Activated CD4-positive, alpha-beta T cell treated with anti-CD3 and anti-CD28 coated beads for 1 hour (primary cell): ENCODE results near the gene RPLP2.

Source experiments
- DNase-seq: peaks from one replicate; pipeline ENCODE4 v3.0.0-alpha.2; 2020

RPLP2 gene

DNA sequence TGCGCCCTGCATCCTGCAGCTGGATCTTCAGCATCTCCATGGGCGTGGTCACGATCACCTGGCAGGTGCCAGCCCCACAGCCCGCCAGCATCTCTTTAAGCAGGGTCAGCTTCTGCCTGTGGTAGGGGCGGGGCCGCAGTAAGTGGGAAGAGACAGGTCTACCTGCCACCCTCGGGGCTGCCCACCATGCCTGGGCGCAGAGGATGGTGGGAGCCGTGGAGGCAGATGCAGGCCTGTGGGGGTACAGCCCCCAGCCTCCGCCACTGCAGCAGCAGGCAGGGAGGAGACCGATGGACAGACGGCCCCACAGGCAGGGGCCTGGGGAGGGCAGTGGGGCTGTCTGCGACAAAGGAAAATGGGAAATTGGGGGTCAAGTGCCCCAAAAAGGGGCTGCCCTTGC is 16.9 kb upstream of the RPLP2 start:
- DNase-seq, result no peak

DNA sequence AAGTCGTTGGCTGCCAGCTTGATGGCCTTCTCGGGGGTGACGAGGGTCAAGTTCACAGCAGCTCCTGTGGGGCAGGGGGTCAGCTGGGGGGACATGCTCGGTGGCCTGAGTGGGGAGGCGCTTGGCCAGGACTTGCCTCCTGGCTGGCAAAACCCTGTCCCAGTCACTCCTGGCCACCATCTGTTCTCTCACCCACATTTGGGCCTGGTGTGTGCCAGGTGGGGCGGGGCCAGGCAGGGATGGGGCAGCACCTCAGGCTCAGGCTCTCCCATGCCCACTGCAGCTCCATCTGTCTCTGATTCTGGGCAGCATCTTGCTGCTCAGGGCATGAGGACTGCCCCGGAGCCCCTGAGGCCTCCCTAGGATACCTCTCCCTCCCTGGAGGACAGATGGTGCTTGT is 16.2 kb upstream of the RPLP2 start:
- no peak for DNase-seq

DNA sequence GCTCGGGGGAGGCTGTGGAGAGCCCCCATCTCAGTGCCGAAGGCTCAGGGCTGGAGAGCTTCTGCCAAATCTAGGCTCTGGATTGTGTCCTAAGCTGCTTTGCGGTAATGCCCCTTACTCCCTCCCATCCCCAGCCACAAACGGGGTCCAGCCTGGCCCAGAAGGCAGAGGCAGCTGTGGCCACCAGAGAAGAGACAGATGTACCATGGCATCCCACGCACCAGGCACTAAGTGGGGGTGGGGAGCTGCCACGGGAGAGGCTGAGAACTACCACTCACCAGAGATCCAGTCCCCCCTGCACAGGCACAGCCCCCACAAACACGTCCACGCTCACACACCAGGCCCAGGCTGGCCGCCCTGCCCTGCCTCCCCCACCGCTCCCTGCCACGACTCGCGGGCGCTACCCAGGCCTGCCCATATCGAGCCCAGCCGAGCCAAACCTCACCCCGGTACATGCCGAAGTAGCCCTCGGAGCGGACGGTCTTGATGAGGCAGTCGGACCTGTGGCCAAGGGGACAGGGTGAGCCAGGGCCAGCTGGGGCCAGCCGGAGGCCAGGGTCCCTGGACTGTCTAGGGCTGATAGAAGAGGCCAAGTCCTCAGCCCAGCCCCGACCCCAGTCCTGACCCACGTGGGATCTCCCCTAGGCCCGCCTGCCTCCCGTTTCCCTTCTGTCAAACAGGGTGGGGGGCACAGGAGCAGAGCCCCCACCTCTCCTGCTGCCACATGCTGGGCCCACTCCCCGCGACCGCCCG is 15.6 kb upstream of the RPLP2 start:
- DNase-seq, result no peak

DNA sequence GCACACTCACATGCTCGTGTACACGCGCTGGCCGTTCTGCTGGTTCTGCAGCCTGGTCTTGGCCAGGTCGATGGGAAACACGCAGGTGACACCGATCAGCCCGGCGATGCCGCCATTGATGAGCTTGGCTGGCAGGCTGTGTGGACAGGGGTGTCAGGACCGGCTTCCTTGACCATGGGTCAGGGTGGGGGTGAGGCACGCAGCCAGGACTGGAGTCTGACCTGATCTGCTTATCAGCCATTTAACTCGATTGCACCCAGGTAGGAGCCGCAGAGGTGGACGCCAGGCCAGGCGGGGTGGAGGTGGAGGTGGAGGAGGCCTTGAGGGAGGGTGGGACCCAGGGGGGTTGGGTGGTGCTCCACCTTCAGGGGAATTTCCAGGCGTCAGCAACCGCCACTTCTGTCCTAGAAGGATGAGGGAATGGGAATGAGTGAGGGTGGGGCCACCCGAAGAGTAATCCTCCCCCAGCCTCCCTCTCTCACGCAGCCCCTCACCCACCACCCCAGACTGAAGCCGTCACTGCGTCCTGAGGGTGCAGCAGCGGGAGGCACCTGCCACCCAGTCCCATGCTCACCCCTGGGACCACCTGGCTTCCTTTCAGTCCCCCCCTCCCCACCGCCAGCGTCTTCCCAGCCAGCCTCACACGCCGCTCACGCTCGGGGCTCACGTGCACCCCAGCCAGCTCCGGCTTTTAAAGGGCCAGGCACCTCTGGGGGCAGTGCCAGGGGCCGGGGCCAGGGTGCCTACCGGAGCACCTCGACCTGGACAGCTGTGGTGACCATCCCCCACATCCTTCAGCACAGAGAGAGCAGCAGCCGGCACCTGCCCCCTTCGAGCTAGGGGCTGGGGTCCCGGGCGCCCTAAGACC is 14.8 kb upstream of the RPLP2 start:
- DNase-seq, result no peak

DNA sequence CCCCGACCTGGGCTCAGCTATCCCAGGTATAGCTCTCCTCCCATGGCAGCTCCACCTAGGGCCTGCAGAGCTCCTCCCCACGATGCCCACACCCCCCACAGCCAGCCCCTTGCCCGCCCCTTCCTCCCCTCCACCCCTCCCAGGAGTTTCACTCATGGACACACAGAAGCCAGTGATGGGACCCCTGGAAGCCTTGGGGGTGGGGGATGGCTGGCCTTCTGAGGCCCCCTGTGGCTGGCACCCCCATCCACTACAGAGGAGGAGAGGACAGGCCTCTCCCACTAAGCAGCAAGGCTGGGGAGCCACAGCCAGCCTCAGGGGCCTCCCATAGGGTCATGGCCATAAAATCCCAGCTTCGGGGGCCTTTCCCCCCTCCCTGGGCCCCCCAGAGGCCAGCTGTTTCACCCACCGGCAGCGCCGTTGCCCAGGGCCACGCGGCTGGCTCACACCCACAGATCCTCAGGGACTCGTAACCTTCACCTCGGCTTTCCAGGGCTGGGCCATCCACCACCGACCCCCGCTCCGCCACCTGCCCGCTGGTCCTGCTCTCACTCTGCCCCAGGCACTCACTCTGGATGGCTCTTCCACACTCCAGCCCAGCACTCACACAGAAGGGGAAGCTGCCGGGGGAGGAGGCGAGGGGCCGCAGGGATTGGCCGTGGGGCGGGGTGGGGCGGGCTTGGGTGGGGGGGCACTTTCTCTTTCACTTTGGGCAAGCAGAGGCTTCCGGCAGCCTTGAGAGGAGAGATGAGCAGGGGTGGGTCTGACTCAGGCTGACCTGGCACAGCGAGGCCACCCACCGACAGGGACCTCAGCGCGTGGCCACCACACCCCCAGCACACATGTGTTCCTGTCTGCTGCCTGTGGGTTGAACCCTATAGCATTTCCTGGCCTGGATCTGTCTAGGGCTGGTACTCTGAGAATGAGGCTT is 13.9 kb upstream of the RPLP2 start:
- DNase-seq, result peak; percentile 60

DNA sequence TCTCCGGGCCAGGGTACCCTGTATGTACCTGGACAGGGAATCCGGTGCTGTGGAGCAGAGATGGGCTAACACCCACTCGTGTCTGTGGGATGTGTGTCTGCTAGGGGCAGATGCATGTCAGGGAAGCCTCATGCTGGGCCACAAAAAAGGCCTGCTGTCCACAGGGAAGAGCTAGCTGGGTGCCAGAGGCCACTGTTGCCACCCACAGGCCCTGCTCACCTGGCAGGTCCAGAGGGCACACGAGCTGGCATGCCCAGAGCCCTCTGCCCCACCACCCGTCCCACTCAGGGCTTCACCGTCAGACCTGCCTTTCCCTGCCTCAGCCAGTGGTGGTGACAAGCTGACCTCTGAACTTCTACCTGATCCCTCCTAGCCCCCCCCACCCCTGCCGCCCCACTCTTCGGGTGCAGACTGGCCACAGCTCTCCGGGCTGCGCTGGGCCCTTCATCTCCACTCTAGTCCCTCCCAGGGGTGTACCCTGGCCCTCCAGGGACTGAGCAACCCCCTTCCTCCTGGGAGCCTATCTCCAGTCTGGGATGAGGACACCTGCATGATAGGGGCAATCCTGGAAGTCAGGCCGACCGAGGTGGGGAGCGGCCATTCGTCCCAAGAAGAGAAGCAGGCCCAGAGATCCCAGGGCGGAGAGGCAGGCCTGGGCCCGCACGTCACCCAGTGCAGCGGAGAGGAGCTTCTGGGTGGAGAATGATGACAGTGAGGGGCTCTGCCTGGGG is 13.0 kb upstream of the RPLP2 start:
- DNase-seq, result no peak

DNA sequence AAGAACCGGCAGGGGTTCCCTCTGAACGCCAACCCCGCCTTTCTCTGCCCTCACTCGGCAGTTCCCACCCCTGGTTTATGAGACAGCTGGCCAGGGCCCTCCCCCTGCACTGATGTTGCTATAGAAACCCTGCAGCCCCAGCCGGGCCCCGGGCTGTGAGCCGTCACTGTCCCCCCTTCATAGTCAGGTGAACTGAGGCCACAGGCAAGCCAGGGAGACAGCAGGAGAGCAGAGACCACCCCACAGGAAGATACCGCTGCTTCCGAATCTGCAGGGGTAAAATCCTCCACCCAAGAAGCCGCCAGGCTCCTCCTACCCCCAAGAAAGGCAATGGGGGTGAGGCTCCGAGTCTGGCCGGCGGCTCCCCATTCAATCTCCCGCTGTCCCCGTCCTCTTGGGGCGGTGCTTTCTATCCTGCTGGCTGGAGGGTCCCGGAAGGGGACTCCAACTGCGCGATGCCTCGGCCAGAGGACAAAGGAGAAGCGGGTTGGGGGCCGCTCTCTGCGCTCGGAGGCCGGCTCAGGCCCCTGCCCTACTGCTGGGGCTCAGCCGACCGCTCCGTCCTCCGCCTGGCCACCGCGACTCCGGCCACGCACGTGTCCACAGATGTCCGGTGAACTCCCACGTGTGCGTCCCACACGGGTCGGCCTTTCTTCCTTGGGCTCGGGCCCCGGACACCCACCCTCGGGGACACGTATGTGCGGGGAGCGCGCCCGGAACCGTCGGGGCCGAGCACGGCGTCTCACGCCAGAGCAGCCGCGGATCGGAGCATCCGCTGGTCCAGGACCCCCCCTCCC is 12.3 kb upstream of the RPLP2 start:
- peak; percentile 47 for DNase-seq

DNA sequence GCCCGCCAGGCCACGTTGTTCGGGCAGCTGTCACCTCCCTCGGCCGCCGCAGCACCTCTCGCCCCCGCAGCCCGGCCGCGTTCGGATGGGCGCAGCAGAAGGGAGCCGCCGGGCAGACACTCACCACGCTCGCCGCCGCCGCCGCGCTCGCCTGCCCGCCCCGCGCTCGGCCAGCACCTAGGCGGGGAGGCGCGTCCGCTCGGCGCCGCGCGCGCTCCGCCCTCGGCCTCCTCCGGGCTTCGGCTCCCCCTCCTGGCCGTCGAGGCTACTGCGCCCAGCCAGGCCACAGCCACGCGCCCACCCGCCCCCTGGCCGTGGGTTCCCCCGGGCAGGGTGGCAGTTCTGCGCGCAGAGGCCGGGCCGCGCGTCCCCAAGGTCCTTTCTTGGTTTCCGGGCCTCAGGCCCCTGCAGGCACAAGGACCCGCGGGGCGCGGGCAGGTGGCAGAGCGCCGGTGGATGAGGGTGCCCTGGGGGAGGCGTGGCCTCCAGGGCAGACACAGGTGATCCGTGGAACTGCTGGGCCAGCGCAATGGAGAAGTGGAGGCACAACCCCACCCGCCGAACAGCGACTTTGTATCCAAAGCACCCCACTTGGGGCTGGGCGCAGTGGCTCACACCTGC is 11.6 kb upstream of the RPLP2 start, which contains the start of gene SLC25A22:
Gene SLC25A22, minus strand, starts transcription at position 189 of the 621 bp plus-strand sequence. CDS start 3,275 bp downstream, outside the sequence.
- DNase-seq, result peak; percentile 72

DNA sequence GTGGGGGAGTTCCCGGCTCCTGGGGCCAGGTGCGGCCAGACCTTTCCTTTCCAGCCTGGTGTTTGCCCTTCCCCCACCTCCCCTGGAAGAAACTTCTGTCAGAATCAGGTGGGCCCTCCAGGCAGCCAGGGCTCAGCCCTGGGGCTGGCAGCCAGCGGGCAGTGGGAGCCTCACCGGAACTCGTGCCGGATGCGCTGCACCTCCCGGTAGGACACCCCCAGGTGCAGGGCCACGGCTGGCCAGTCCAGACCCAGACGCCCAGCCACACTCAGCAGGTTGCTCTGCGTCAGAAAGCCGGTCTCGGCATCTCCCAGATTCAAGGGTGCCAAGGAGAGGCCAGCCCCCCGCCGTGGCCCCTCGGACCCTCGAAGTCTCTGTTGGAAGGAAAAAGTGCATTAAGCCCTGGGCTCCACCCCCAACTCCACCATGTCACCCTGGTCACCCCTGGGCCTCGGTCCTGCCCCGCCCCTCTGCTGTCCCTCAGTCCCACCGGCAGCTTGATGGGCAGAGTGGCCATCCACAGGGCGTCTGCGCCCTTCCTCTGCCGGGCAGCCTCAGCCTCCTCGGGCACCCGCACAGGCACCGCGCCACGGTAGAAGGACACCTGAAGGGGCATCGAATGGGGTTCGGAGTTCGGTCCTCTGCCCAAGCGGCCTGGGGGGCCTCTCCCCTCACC is 10.0 kb upstream of the RPLP2 start:
- no peak for DNase-seq

DNA sequence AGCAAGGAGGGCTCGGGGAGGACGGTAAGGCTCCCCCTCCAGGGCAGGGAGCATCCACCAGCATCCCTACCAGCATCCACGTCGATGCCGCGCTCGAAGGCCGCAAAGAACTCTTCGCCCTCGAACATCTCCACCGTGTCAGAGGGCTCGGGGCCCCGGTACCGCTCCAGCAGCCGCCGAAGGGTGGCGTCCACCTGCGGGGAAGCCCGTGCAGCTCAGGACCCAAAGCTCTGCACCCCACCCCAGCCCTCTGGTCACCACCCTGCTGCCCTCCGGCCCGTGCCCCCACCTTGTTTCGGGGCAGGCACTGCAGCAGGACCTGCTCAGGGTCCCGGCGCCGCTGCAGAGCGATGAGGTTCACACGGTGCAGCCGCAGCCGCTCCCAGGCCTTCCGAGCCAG is 9.3 kb upstream of the RPLP2 start:
- no peak for DNase-seq

DNA sequence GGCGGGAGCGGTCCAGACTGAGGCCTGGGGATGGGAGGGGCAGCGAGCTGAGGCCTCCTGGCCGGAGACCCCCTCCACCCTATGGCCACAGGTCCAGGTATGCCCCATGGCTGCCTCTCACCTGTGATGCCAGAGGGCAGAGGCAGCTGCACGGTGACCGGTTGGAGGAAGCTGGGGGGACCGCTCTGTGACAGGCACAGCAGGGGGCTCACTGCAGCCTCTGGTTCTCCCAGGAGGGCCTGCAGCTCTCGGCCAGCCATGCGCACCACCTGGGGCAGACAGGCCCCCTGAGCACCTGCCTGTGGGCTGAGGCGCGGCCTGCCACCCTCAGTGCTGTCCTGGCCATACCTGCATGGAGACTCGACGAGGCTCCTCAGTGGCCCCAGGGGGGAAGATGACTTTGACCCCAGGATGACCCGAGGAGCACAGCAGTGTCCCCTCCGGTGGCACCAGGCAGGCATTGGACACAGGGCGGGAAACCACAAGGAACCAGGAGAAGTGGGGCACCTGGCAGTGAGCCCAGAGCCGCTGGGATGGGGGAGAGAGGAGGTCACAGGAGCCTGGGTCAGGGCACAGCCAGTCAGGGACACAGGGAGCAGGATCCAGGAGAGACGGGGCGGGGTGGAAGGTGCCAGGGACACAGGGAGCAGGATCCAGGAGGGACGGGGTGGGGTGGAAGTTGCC is 8.5 kb upstream of the RPLP2 start:
- DNase-seq, result no peak

DNA sequence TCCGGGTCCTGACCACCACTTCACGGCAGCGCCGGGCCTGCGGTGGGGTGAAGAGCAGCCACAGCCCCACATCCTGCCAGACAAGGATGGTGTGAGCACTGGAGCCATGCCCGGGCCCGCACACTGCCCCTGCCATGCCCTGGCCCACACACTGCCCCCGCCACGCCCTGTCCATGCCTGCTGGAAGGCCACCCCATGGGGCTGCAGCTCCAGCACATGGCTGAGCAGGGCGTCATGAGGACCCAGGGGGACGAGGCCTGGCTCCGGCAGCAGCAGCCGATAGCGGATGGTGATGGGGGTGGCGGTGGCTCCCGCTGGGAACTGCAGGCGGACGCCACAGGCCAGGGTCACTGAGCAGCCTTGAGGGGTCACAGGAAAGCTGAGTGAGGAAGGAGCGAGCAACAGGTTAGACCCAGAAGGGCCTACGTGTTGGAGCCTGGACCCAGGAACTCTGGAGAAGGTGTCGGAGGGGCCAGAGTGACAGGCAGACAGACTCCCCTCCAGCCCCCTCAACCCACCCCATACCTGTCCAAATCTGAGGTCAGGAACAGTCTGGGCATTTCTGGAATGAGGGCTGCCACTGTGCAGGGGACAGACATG is 7.6 kb upstream of the RPLP2 start:
- no peak for DNase-seq

DNA sequence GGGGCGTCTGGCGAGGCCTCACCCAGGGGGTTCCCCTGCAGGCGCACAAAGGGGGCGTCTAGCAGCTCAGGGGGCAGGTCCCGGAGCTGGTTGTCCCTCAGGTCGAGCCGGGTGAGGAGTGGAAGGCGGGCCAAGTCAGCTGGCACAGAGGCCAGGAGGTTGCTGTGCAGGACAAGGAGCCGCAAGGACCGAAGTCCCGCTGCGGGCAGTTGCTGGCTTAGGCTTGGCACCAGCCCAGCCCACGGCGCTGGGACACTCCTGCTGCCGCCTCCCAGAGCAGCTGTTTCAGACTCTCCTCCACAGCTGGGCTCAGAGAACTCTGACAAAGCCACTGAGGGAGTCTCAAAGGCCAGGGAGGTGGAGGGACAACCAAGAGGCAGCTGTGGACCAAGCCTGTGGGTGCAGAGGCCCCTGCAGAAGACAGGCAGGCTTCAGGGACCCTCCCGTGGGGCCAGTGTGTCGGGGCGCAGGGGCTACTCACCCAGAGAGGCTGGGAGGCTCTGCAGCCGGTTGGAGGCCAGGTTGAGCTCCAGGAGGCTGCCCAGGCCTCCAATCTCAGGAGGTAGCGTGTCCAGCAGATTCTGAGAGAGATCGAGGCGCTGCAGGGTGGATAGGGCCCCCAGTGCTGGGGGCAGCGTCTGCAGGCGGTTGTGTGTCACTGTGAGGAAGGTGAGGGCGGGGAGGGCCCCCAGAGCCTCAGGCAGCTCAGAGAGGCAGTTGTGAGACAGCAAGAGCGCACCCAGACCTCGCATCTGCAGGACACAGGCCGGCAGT is 6.9 kb upstream of the RPLP2 start:
- DNase-seq, result no peak

DNA sequence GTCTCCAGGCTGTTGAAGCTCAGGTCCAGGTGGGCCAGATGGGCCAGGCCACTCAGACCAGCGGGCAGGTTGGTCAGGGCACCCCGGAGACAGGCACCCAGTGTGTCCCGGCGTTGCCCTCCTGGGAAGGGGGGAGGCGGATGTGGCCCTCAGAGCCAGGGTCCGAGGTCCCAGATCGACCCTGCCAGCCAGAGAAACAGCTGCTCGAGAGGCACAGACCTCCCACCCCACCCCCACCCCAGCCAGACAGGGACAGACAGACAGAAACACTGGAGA is 6.4 kb upstream of the RPLP2 start:
- no peak for DNase-seq

DNA sequence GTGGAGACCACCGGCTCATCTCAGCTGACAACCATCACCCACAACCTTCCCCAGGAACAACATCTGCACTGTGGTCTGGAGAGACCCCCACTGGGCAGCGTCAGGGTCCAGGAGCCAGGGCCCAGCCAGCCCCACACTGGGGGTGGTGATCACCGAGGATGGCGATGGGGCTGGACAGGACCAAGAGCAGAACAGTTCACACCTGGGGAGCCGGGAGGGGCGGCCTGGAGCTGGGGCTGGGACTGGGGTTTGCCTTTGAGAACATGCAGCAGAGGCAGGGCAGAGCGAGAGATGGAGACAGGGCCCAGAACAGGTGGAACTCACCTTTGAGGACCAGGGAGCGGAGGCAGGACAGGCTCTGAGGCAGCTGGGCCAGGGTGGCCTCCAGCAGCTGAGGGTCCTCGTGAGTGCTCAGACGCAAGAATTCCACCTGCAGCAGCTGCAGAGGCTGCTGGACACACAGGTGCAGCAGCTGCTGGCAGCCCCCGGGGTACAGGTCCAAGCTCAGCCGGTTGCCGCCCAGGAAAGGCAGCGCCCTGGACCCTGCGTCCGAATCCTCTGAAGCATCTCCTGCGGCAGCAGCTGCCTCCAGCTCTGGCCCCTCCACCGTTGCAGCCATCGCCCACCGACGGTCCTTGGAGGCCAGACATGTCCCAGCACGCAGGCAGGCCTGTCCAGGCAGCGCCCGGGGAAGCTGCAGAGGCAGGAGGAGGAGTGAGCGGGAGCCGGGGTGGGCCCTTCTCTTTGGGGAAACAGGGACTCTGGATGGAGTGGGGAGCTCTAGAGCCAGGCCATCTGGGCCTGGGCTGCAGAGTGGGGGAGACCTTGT is 5.8 kb upstream of the RPLP2 start:
- DNase-seq, result no peak

DNA sequence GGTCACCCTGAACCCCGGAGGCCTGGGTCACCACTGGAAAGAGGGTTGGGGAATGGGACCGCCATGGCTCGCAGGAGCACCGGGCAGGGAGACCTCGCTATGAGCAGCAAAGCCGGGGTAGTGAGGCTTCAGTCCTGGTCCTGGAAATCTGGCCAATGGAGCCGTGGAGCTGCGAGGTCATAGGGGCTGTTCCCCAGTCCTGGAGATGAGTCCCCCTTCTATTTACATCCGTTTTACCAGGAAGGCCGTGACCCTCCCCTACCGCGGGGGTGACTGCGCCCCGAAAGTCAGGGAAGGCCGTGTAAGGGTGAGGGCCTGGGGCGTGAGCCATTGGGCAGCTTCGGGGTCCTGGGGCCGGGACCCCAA is 5.2 kb upstream of the RPLP2 start:
- no peak for DNase-seq

DNA sequence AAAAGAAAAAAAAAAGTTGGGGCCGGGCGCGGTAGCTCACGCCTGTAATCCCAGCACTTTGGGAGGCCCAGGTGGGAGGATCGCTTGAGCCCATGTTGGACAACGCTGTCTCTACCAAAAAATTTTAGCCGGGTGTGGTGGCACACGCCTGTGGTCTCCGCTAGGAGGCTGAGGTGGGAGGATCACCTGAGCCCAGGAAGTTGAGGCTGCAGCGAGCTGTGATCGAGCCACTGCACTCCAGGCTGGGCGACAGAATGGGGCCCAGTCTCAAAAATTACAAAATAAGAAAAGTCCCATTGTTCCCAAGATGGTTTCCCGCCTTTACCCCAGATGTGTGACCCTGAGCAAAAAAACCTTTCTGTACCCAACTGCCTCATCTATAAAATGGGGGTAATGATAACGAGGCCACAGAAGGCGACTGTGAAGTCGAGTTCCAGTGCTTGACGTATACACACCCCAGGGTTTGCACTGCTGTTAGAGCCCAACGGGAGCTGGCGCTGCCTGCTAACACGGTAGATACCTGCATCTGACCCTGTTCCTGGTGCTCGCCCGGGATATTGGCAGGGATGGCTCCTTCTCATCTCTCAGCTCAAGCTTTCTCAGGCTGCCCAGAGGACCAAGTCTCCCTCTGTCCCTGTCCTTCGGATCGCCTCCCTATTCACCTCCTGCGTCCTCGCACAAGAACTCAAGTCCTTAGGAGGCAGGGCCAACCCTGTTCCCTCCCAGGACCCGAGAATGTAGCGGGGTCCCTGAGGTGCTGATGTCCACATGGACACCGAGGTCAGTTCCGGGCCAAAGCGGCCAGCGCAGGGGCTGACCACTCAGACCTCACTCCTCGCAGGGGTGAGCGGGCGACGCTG is 1.1 kb upstream of the RPLP2 start:
- no peak for DNase-seq
